Inflammatory macrophage (primary cell): ENCODE measurements around the gene TMEM132D.
"Not testable (repeated sequence)": the region's sequence is repeated elsewhere in the genome, so short reads cannot be mapped to it uniquely, and the experiment has no call there.

ENCODE experiments used
- DNase-seq, 2 donors: peaks; one replicate each; pipeline ENCODE4 v3.0.0-alpha.2; 2020 to 2022
- total RNA-seq, 18 experiments: gene quantifications; one replicate each; lab custom pipeline; 2026; ENCODE audit warnings: mixed read lengths in 6 of 18, inconsistent platforms in 2 of 18; lab: John Stamatoyannopoulos, UW

TMEM132D gene
- 0 to 0.18 (median 0) reads per million in 18 experiments for total RNA-seq

DNA sequence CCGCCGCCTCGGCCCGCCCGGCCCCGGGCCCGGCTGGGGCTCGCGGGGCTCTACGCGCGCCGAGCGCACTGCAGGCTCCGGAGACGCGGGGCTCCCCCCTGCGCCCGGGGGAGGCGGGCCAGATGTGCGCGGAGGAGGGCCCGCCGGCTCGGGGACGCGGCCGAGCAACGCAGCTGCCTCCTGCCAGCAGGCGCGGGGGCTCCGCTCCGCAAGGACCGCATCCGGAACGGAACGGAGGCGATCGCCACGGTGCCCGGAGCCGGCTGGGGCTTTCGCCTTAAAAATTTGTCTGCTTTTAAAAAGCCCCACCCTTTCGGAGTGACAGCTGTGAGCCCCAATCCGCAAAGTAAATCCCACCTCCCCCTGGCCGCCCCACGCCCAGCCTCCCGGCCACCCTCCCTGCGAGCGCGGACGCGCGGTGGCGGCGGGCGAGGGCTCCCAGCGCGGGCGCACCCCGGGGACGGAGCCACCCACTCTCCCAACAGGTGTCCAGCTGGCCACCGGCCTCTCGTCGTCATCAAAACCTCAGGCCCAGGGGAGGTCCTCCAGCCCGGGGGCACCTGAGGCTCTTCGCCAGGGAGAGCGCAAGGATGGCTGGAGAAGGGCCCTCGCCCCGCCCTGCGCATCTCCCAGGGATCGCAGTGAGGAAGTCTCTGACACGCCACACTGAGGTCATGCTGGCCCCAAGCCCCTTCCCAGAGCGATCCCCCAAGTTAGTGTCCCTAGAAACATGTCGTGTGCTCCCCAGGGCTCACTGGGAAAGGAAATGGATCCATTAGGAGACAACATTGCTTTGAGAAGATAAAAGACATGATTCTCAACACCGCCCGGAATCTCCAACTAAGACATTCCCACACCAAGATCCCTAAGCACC is at the start of gene TMEM132D:
TMEM132D (minus strand) TSS at position 70 of the 874 bp plus-strand sequence.
- DNase-seq, result no peak

GRCh38 chr12:129949651-129950050 is 45.8 kb upstream of the TMEM132D start:
- DNase-seq, result no peak

GRCh38 chr12:129941618-129942017 is 37.8 kb upstream of the TMEM132D start:
- peak; percentile 40 for DNase-seq

DNA sequence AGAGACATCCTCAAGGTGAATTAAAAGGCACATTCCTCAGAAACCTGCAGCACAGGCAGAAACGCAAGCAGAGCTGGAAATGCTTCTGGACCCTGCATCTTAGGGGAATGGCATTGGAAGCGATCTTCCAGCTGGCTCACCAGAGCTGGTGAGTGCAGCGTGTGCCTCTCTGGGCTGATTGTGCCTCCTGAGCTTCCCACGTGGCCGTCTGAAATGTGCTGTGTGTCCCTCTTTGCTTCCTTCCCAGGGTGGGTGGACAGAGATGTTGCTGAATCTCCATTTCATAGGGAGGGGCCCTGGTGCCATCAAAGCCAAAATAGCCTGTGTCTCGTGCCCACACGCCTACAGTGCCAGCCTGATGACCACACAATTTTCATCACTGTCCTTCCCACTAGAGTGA is 34.3 kb upstream of the TMEM132D start:
- DNase-seq, result no peak

- no peak for DNase-seq
Observed at GRCh38 chr12:129937426-129937825, 33.6 kb upstream of the TMEM132D start.

GRCh38 chr12:129928643-129929042 is 24.8 kb upstream of the TMEM132D start:
- DNase-seq, result no peak

- no peak for DNase-seq
Observed at GRCh38 chr12:129927316-129927900, 23.6 kb upstream of the TMEM132D start.

GRCh38 chr12:129911428-129912049 is 7.7 kb upstream of the TMEM132D start:
- DNase-seq, result peak in 1 of 2 donors; percentile 41

DNA sequence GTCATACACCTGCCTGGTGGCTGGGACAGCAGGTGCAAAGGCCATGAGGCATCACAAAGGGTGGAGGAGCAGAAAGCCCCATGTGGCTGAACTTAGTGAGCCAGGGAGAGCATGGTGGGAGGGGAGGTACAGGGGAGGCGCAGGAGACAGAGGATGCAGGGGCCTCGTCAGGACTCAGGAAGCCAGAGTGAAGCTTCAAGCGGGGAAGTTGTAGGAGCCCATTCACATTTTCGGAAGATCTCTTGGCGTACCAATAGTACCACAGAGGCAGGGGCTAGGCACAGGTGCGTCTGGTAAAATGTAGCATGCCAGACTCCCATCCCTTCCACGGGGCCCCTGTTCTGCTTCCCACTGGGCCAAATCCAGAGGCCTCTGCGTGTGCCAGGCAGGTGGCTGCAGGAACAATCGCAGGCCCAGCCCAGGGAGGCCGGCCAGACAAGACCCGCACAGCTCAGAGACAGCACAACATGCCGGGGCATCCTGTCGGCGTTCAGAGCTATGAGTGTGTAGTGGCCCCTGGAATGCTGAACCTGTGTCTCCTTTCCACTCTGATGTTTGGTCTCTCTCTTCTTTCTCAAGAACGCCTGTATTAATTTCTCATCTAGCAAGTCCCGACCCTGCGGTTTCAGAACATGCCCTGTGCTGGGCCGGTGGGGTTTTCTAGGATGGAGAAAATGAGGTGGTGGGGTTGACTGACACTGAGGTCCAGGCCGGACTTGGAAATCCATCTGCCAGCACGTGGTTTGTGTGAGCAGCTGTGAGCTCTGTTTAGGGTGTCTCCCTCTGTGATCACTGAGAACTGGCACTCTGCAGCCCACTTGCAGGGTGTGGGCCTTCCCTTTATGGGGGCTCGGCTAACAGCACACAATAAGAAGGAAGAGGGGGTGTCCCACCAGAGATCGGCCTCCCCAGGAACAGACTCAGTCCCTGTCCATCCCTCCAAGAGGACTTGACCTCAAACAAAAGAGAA is 5.5 kb upstream of the TMEM132D start:
- DNase-seq, result no peak

- no peak for DNase-seq
Observed at GRCh38 chr12:129903092-129903945, 506 bp downstream of the TMEM132D start.

DNA sequence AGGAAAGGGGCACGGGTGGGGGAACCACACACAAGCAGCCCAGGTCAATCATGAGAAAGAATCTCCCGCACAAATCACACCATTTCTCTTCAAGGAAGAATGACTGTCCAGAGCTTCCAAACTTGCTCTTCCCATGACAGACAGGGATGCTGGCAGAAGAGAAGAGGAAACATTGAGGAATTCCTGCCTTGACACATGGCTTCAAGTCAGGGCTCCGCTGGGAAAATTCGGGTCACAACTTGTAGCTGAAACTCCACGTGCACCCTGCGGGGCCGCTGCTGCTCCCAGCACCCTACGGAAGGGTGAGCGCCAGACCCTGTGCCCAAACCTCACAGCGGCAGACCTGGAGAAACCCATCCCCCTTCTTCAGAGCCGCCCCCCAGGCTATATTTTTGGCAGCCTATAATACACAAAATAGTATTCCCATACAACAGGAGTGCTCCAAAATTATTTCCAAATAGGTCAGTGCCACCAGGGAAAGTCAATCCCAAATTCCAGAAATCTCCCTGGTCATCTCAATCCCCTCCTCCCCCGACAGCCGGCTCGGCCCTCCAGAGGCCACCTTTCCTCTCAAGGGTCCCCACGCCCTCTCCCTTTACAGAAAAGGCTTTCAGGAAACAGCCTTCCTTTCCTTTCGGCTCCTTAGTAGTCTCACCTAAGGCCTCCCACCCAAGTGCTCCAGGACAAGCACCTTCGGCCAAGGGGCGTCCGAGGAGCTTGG is 1.3 kb downstream of the TMEM132D start:
- no peak for DNase-seq

- DNase-seq, result no peak
Observed at GRCh38 chr12:129901254-129901653, 2.6 kb downstream of the TMEM132D start.

GRCh38 chr12:129900306-129900705 is 3.5 kb downstream of the TMEM132D start:
- DNase-seq, result no peak

GRCh38 chr12:129899045-129899444 is 4.8 kb downstream of the TMEM132D start:
- not testable (repeated sequence) for DNase-seq

- no peak for DNase-seq
Observed at GRCh38 chr12:129893691-129894090, 10.1 kb downstream of the TMEM132D start.

- no peak for DNase-seq
Observed at GRCh38 chr12:129887101-129887500, 16.7 kb downstream of the TMEM132D start.

DNA sequence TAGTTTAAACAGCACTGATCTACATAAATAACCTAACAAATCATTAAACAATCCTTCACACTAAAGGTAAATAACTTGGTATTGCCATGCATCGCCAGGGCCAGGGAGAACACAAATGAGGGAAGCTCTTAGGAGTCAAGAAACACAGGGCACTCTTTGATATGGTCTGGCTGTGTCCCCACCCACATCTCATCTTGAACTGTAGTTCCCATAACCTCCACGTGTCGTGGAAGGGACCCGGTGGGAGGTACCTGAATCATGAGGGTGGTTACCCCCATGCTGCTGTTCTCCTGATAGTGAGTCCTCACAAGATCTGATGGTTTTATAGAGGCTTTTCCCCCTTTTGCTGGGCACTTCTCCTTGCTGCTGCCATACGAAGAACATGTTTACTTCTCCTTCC is 17.3 kb downstream of the TMEM132D start:
- DNase-seq, result no peak

GRCh38 chr12:129885287-129885686 is 18.5 kb downstream of the TMEM132D start:
- no peak for DNase-seq

DNA sequence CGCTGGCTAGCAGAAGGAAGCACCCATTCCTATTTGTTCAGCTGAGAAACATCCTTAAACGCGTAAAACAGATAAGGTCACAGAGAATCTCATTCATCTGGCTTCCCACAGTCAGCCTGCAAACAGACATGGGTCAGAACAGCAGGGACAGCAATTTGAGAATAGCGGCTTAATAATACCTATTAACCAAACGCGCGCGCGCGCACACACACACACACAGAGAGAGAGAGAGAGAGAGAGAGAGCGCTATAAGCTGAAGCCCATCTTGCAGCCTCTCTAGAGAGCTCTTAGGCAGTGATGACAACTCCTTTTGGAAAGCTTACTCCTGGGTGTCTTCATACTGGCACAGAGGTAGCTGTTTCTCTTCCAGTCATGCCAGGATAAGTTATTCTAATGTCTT is 26.4 kb downstream of the TMEM132D start:
- DNase-seq, result no peak

- DNase-seq, result no peak
Observed at GRCh38 chr12:129873833-129874208, 30.0 kb downstream of the TMEM132D start.
